ENCODE data around the gene NXF1.

NXF1 gene

GRCh38 chr11:62804310-62805075 lies 747 bp downstream of the NXF1 start:
- H3K36me3 ChIP-seq (ENCODE audit: control insufficient read depth, insufficient read depth, low read length): peaks cover 21% of the 10 kb centered on the region
- no peak for DNase-seq (ENCODE audit: extremely low read depth, insufficient read length)
- TF ChIP-seq CTCF (IDR thresholded peaks at IDR 0.05; ENCODE audit: insufficient read depth, low read length, poor library complexity, severe bottlenecking): no peak

DNA sequence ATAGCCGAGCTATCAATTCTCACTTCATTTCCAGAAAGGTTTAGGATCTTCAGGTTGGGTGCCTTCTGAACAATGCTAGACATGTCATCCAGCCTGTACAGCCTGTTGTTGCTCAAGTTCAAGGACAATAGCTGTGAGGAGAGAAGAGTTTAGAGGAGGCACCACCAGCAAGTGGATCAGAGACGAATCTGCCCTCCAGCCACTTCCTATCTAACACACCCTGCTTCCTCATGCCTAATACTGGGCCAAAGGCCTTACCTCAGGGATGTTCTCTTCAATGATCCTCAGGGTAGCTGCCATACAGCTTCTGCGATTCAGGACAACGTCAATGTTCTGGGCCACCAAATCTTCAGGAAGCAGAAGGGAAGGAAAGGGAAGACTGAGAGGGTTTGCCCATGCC lies 4.2 kb downstream of the NXF1 start:
- no peak for DNase-seq (ENCODE audit: extremely low read depth, insufficient read length)
- TF ChIP-seq CTCF (IDR thresholded peaks at IDR 0.05; ENCODE audit: insufficient read depth, low read length, poor library complexity, severe bottlenecking): no peak
- H3K36me3 ChIP-seq (ENCODE audit: control insufficient read depth, insufficient read depth, low read length): peaks cover 32% of the 10 kb centered on the region
- no peaks in the 10 kb centered on the region for H3K27me3 ChIP-seq (replicated peaks; ENCODE audit: control insufficient read depth, insufficient read depth, low read length)
- H3K4me3 ChIP-seq (replicated peaks; ENCODE audit: low read depth, low read length): no peak overlapping the region

More at GRCh38 chr11:62804310-62805075, 747 bp downstream of the NXF1 start:
- Histone ChIP-seq H3K27me3 (replicated peaks; ENCODE audit: control insufficient read depth, insufficient read depth, low read length) (no peaks in the 10 kb centered on the region), H3K4me3 (replicated peaks; ENCODE audit: low read depth, low read length) (peak overlapping the region; percentile 78)

DNA sequence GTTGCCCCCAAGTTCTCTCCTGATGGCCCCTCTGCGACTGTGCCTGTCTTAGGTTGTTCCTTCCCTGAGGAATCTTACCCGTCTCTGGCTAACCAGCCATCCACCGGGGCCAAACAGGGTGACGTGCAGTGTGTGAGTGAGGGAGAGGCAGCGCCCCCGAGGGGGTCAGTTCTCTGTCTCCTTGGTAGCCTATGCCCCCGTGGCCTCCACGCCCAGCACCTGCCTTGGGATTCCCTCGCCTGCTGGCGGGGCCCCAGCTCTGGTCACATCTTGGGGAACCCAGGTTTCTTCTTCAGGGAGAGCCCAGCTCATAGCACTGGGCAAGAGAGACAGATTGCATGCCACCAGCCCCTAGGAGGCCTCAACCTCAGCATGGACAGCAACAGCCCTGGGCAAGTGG lies 5.8 kb downstream of the NXF1 start:
- TF ChIP-seq CTCF (IDR thresholded peaks at IDR 0.05; ENCODE audit: insufficient read depth, low read length, poor library complexity, severe bottlenecking): no peak
- Histone ChIP-seq H3K4me3 (replicated peaks; ENCODE audit: low read depth, low read length) (no peak overlapping the region), H3K27me3 (replicated peaks; ENCODE audit: control insufficient read depth, insufficient read depth, low read length) (no peaks in the 10 kb centered on the region), H3K36me3 (ENCODE audit: control insufficient read depth, insufficient read depth, low read length) (peaks cover 36% of the 10 kb centered on the region)
- no peak for DNase-seq (ENCODE audit: extremely low read depth, insufficient read length)

DNA sequence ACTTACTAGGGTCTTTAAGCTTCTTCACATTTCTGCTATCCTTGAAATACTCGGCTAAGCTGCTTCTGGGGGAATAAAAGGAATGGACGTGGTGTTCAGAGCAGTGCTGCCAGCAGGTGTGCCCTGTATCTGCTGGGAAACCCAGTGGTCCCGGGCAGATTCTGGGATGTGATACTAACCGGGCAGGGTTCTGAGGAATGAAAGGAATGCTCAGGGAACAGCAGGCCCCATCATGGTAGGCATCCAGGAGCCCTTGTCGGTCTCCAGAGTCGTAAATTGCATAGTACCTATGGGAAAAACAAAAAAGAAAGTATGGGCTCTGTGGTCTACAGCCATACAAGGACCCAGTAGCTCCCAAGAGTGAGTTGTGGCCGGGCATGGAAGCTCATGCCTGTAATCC lies 9.0 kb downstream of the NXF1 start:
- Histone ChIP-seq H3K36me3 (ENCODE audit: control insufficient read depth, insufficient read depth, low read length) (peaks cover 37% of the 10 kb centered on the region), H3K4me3 (replicated peaks; ENCODE audit: low read depth, low read length) (no peak overlapping the region), H3K27me3 (replicated peaks; ENCODE audit: control insufficient read depth, insufficient read depth, low read length) (no peaks in the 10 kb centered on the region)
- no peak for TF ChIP-seq CTCF (IDR thresholded peaks at IDR 0.05; ENCODE audit: insufficient read depth, low read length, poor library complexity, severe bottlenecking)
- DNase-seq (ENCODE audit: extremely low read depth, insufficient read length): no peak

DNA sequence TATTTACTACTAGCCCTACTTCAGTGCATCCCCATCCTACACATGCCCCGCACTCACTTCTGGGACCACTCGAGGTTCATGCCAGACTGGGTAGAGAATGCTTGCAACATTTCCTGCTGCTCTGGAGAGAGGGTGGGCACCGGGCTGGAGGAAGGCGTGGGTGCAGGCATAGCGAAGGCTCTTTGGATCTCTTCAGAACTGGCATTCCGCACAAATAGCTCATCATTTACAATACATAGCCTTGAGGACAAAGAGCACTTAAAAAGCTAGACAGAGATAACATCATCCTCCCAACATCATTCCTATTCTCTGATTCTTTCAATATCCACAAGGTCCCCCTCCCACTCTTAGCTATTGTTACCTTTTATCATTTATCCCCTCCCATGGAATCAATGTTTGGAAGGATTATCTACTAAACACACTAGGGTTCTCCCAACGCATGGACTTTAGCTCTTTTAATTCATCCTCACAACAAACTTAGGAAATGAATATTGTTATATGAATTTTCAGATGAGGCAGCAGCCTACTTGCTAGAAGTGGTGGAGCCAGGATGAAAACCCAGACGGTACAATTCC lies 11.0 kb downstream of the NXF1 start:
- no peak overlapping the region for H3K4me3 ChIP-seq (replicated peaks; ENCODE audit: low read depth, low read length)
- H3K36me3 ChIP-seq (ENCODE audit: control insufficient read depth, insufficient read depth, low read length): peaks cover 28% of the 10 kb centered on the region
- no peak for DNase-seq (ENCODE audit: extremely low read depth, insufficient read length)
- H3K27me3 ChIP-seq (replicated peaks; ENCODE audit: control insufficient read depth, insufficient read depth, low read length): no peaks in the 10 kb centered on the region
- TF ChIP-seq CTCF (IDR thresholded peaks at IDR 0.05; ENCODE audit: insufficient read depth, low read length, poor library complexity, severe bottlenecking): no peak

All from GM06990 (cell line).